Activated naive CD4-positive, alpha-beta T cell treated with anti-CD3 and anti-CD28 coated beads, Interleukin-2, amount 10 ng/mL, durations not matched to agents 5 hours and 36 hours (primary cell): ENCODE measurements around the gene CT45A6. TPM values are rescaled to one million over a fixed set of nuclear protein-coding genes. Genes with fewer than 3 reads are reported as not detected.

Experiments used
- total RNA-seq, 2 experiments: library from RNA; stranded (reverse); gene quantifications; one replicate each; pipeline ENCODE4 v1.2.3, GENCODE V29; 2021

The CT45A6 gene
- not detected for total RNA-seq

GRCh38 chrX:135802687-135803086, at the start of gene CT45A6:
Gene CT45A6 (minus strand): TSS chrX:135802787. CDS start chrX:135798993, 3,794 bp downstream.

GRCh38 chrX:135837180-135837579, 34.6 kb upstream of the CT45A6 start, which contains the start of gene CT45A7:
Gene CT45A7 (minus strand): TSS chrX:135837280. CDS start chrX:135833533, 3,747 bp downstream.

DNA sequence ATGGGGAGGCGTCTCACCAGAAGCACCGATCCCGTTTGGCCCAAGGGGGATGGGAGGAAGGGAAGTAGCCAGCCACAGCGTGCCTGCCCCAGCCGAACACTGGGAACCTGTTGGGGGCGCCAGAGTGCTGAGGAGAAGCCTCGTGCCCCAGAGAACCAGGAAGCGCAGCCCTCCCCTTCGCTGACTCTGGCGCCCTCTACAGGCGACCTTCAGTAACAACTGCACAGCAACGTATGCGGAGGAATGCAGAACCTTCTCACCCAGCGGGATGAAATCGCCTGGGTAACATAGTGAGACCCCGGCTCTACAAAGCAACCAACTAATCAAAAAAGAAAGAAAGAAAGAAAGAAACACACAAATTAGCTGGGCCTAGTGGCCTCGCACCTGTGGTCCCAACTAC, 17.3 kb upstream of the CT45A6 start, which contains the start of gene CT45A2:
Gene CT45A2 (minus strand): TSS at position 101 of the 400 bp plus-strand sequence. CDS start 3,747 bp downstream, outside the sequence.

DNA sequence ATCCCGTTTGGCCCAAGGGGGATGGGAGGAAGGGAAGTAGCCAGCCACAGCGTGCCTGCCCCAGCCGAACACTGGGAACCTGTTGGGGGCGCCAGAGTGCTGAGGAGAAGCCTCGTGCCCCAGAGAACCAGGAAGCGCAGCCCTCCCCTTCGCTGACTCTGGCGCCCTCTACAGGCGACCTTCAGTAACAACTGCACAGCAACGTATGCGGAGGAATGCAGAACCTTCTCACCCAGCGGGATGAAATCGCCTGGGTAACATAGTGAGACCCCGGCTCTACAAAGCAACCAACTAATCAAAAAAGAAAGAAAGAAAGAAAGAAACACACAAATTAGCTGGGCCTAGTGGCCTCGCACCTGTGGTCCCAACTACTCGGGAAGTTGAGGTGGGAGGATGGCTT, 17.2 kb downstream of the CT45A6 start, which contains the start of gene CT45A5:
Gene CT45A5 (minus strand): TSS at position 101 of the 400 bp plus-strand sequence. CDS start 3,774 bp downstream, outside the sequence.

DNA sequence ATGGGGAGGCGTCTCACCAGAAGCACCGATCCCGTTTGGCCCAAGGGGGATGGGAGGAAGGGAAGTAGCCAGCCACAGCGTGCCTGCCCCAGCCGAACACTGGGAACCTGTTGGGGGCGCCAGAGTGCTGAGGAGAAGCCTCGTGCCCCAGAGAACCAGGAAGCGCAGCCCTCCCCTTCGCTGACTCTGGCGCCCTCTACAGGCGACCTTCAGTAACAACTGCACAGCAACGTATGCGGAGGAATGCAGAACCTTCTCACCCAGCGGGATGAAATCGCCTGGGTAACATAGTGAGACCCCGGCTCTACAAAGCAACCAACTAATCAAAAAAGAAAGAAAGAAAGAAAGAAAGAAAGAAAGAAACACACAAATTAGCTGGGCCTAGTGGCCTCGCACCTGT, 34.5 kb downstream of the CT45A6 start, which contains the start of gene CT45A3:
Gene CT45A3 (minus strand): TSS at position 101 of the 400 bp plus-strand sequence. CDS start 3,747 bp downstream, outside the sequence.

Other genes with a start within 250 kb of the CT45A6 start
- gene CT45A1, start 89.1 kb downstream of the CT45A6 start, total RNA-seq, result not detected
- not detected for gene CT45A3, start 34.6 kb downstream of the CT45A6 start, total RNA-seq
- gene CT45A5, start 17.3 kb downstream of the CT45A6 start, total RNA-seq, result not detected
- not detected for gene CT45A2, start 17.2 kb upstream of the CT45A6 start, total RNA-seq
- gene CT45A7, start 34.5 kb upstream of the CT45A6 start, total RNA-seq, result not detected
- gene CT45A8, start 51.8 kb upstream of the CT45A6 start, total RNA-seq, result not detected
- gene CT45A9, start 69.0 kb upstream of the CT45A6 start, total RNA-seq, result not detected
- gene CT45A10, start 90.7 kb upstream of the CT45A6 start, total RNA-seq, result not detected
- gene SAGE1, start 90.9 kb upstream of the CT45A6 start, total RNA-seq, result not detected
- gene MMGT1, start 171.2 kb upstream of the CT45A6 start, total RNA-seq, result 10 to 100 TPM; 22.1 TPM
- gene SLC9A6, start 182.6 kb upstream of the CT45A6 start, total RNA-seq, result 10 to 100 TPM; 15.7 to 16.1 TPM